HG03469 (cell line): ENCODE measurements around the gene PEX7.
"Not testable (repeated sequence)": the region's sequence is repeated elsewhere in the genome, so short reads cannot be mapped to it uniquely, and the experiment has no call there.

Experiments used
- ATAC-seq: cut with Tn5 transposase; IDR thresholded peaks from one replicate; pipeline ENCODE4 v1.9.1; 2021; ENCODE audit warnings: mild to moderate bottlenecking, moderate library complexity, moderate number of reproducible peaks; ENCODE audit not compliant: unreplicated experiment

Gene PEX7

DNA sequence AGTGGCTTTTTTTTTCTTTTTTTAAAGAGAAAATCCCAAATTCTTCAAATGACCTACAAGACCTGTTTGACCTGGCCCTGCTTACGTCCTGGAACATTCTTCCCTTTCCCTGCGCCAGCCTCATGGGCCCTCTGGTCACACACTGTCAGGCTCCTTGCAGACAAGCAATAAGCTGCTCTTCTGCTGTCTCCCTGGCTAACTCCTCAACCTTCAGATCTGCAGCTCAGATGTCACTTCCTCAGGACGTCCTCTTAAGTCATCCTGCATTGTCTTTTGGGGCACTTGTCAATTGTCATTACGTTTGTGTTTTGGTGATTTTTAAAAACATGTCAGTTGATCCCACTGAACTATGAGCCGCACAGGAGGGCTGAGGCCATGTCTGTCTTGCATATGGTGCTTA lies 70.8 kb downstream of the PEX7 start:
- ATAC-seq: no peak

DNA sequence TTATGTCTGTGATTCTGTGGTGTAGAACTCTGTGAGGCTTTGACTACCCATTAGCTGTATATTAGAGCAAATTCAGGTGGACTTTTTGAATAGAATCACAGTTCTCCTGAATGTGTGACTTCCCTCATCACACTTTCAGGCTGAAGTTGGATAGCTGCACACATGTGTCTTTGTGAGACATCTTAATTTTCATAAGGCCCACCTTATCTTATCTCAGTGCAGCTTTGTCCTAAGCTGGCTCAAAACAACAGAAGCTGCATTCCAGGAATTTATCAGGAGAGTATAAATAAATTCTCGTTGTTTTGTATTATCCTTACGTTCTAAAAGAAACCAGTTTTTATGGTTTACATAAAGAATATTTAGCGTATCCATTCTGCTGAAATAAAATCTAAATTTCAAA lies 73.5 kb downstream of the PEX7 start:
- ATAC-seq: no peak

DNA sequence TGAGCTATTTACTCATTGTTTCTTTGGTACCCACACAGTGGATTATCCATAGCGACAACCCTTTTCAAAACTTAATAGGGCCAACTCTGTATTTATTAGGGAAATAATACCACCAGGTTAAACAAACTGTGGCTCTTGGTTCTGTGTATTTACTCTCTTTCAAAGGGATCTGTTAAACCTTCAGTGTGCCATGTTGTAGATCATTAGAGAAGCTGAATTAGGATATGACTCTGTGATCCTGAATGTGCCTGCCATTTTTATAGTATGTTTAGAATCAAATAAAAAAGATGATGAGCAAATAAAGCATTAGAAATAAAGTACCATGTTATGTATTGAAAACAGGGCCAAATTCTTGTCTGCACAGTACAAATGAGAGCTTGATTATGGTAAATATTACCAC lies 74.7 kb downstream of the PEX7 start:
- ATAC-seq: no peak

DNA sequence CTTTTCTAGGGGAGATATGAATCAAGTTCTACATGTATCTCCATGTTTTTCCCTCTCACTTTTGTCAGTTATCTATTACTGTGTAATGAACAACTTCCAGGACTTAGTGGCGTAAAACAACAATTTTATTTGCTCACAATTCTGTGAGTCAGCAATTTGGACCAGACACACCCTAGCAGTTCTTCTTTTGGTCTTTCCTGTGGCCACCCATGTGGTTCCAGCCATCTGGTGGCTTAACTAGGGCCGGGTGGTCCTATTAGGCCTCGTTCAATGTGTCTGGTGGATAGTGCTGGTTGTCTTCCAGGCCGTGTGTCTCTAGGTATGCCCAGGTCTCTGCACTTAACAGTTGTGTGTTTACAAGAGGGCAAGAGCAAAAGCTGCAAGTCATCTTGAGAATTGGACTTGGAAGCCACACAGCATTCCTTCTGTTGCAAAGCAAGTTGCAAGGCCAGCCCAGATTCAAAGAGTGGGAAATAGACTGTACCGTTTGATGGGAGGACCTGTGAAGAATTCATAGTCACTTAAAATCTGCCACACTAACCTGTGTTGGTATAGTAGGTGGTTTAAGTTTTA lies 78.9 kb downstream of the PEX7 start:
- no peak for ATAC-seq

DNA sequence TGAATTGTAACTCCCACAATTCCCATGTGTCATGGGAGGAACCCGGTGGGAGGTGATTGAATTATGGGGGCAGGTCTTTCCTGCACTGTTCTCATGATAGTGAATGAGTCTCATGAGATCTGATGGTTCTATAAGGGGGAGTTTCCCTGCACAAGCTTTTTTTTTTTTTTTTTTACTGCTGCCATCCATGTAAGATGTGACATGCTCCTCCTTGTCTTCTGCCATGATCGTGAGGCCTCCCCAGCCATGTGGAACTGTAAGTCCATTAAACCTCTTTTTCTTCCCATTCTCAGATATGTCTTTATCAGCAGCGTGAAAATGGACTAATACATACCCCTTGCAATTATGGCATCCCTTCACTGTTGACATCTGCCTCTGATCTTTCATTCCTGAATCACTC lies 82.1 kb downstream of the PEX7 start:
- not testable (repeated sequence) for ATAC-seq

DNA sequence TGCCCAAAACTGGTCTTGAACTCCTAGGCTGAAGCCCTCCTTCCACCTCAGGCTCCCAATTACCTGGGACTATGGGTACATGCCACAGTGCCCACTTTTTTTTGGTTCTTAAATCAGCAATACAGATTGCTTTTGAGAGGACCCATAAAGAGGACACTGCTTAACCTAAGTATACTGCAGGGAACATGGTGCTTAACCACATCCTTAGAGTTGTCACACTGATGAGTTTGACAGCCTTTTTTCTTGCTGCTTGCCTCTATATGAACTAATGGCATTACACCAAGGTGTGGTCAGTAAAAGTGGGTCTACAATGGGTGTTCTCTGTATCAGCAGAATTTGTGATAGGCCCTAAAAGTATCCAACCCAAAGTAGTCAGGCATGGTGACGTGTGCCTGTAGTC lies 92.6 kb downstream of the PEX7 start:
- no peak for ATAC-seq

DNA sequence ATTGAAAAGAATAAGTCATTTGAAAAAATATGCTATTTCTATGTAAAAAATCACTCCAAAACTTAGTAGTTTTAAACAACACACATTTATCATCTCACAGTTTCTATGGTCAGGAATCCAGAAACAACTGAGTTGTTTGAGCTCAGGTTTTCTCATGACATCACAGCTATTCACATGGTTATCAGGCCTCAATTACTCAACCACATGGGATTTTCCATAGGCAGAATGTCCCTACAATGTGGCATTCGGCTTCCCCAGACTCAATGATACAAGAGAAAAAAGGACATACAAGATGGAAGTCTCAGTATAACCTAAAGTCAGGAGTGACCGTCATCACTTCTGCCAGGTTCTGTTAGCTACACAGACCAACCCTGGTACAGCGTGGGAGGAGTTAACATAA lies 96.3 kb downstream of the PEX7 start:
- no peak for ATAC-seq

DNA sequence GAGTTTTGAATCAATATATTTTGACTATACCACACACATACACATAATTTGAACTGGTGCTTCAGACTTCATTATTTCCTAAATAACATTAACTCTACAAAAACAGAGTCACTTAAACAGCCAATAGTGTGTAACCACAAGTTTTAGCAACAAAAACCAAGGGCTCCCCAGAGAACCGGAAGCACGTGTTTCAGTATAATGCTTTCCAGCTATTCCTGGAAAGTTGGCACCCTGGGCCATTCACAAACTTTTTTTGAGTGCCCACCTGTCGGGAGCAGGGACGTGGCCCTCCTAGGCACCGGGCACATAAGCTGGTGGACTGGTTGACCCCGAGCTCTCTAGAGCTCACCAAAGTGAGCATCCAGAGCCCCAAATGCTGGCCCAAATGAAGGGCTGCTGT lies 97.8 kb downstream of the PEX7 start:
- no peak for ATAC-seq

DNA sequence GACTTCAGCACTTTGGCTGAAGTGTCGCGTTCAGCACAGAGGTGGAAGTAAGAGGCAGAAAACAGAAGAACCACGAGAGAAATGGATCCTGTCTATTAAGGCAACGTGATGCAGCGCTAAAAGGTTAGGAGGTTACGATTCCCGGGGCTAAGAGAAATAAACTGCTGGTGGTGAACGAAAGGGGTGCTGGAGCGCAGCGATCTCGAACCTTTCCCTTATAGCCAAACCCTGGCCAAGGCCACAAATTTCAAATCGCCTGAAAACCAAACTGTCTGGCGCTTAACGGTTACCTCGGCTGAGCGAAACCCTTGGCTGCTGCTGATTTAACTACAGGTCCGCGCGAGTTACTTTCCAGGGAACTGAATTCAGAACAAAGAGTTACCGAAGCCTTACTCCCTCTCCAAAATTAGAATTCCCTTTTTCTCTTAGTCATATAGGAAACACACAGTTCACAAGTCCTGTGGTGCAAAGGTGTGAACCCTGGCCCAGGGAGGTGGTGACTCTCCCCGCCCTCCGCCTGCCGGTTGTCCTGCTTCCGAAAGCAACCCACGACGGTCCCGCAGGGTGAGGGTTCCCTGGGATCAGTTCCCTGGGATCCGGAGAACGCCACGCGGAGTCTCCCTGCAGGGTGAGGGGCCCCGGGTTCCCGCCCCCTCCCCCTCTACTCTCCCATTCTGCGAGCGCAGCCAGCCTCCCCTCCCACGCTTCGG lies 98.4 kb downstream of the PEX7 start:
- ATAC-seq: no peak

DNA sequence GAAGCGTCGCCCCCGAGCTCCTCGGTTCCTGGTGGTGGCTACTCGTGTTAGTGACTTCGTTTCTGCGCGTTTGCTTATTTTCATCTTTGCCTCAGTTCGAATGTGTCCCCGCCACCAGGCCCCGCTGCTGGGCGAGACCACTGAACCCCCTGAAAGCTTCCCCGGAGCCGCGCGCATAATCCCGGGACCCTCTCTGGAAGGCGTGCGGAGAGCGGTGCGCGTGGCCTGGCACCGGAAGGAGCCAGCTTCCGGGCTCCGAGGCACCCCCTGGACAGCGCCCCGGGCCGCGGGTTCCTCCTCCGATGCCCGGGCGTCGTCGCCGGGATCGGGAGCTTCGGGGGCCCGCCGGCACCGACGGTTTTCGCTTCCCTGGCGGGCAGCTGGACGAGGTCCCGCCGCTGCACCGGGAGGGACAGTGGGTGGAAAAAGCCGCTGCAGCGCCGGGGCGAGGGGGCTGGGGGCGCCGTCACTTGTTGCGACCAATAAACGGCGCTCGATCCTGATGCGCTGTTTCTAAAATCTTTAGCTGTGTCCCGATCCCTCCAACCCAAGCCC lies 99.1 kb downstream of the PEX7 start:
- ATAC-seq: no peak

DNA sequence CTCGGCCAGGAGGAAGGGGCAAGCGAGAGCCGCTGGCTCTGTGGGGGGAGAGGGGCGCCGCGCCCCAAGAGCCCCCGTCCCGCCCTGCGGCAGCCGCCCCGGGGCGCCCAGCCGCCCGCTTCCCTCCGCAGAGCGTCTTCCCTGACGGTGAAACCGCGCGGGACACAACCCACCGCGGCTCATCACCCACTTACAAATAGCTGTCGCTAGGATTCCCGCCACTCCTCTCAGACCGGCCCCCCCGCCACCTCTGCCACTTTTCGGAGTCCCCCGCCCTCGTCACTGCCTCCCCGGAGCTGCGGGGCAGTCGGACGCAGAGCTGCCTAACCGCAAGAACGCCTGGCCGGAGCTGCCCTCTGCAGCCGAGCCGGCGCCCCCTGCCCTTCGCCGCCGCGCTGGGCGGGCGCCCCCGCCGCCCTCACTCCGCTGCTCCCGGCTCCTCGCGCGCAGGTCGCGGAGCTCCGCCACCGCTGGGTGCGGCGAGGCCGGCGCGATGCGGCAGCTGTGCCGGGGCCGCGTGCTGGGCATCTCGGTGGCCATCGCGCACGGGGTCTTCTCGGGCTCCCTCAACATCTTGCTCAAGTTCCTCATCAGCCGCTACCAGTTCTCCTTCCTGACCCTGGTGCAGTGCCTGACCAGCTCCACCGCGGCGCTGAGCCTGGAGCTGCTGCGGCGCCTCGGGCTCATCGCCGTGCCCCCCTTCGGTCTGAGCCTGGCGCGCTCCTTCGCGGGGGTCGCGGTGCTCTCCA lies 99.7 kb downstream of the PEX7 start, which contains the start of gene SLC35D3:
SLC35D3 (plus strand) TSS at position 366 of the 749 bp plus-strand sequence; CDS start at position 494, 128 bp downstream.
- ATAC-seq: no peak

DNA sequence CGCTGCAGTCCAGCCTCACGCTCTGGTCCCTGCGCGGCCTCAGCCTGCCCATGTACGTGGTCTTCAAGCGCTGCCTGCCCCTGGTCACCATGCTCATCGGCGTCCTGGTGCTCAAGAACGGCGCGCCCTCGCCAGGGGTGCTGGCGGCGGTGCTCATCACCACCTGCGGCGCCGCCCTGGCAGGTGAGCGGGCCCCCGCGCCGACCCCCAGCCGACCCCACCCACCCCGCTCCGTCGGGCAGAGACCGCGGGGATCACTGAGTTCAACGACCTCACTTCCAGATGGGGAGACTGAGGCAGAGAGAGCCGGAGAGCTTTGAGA lies 100.3 kb downstream of the PEX7 start:
- no peak for ATAC-seq

DNA sequence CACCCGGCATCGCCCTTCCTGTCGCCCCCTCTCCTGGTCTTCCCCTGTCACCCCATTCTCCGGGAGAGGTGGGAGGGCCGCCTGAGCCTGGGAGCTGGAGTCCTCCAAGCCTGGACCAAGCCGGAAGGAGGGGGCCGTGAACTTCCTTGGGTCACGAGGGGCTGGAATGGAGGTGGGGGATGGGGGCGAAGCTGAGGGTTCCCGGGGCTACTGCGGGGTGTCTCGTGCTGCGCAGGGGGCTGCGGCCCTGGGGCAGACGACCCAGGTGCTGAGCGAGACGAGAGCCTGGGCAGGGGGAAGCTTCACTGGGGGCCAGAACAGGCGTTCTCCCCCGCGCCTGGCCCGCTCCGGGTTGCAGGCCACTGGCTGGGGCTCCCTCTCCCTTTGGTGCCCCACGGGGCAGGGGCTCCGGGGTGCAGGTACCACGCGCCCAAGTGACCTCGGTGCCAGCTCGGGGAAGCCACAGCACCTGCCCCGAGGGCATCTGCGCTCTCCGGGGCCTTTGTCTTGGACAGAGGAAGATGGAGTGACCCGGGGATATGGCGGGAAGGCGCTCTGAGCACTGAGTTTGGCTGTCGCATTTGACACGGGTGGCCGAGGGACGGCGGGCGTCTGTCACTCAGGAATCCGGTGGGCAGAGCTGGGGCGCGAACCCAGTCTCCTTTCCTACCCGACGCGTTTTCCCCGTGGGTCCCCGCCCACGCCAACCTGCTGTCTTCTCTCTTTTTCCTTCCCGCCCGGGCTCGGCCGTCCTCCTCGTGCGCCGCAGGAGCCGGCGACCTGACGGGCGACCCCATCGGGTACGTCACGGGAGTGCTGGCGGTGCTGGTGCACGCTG lies 100.9 kb downstream of the PEX7 start:
- no peak for ATAC-seq

DNA sequence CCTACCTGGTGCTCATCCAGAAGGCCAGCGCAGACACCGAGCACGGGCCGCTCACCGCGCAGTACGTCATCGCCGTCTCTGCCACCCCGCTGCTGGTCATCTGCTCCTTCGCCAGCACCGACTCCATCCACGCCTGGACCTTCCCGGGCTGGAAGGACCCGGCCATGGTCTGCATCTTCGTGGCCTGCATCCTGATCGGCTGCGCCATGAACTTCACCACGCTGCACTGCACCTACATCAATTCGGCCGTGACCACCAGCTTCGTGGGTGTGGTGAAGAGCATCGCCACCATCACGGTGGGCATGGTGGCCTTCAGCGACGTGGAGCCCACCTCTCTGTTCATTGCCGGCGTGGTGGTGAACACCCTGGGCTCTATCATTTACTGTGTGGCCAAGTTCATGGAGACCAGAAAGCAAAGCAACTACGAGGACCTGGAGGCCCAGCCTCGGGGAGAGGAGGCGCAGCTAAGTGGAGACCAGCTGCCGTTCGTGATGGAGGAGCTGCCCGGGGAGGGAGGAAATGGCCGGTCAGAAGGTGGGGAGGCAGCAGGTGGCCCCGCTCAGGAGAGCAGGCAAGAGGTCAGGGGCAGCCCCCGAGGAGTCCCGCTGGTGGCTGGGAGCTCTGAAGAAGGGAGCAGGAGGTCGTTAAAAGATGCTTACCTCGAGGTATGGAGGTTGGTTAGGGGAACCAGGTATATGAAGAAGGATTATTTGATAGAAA lies 101.7 kb downstream of the PEX7 start:
- no peak for ATAC-seq

DNA sequence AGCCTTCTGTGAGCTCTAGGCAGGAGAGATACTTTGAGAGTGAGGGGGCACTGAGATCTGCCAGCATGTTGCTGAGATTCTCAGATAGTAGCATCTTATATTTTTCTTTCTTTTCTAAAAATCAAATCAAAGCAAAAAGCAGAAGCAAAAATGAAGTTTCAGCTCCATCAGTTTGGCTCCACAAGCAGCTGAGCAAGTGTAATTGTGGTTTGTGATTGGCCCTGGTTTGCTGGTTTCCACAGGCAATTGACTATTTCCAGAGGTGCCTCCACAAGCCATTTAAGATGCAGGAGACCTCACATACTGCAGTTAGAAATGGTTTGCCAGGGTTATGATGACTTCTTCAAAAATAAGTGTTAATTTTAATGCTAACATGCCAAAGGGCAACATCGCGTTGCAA lies 104.0 kb downstream of the PEX7 start:
- ATAC-seq: no peak

DNA sequence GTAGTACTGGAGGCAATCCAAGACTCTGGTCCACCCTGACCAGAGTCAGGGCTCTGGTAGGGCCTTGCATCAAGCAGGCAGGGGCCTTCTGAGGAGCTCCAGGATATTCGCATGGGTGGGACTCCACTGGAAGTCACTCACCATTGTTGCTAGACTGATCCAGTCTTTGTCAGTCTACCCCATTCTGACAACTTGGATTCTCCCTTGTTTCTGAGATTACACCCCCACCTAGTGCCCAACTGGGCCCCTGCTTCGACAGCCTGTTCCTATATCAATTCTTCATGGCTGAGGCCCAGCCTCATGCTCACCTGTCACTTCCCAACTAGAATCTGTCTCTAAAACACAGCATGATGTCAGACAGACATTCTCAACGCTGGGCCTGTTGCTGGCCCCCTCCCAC lies 104.9 kb downstream of the PEX7 start:
- no peak for ATAC-seq

DNA sequence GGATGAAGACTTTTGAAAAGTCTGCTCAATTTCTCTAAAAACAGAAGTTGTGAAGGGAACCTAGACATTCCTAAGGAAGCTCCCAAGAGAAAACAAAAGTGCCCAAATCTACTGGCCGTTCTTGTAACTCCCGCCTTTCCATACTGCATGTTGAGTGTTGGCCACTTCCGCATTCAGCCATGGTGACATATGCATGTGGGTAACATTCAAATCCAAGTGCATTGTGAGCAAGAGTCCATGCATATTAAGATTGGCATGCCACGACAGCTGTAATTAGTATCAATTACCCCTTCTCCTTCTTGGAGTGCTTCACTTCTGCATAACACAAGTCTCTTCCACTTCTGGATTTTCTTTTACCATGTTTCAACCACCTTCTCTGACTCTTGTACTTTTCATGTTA lies 108.1 kb downstream of the PEX7 start:
- no peak for ATAC-seq

DNA sequence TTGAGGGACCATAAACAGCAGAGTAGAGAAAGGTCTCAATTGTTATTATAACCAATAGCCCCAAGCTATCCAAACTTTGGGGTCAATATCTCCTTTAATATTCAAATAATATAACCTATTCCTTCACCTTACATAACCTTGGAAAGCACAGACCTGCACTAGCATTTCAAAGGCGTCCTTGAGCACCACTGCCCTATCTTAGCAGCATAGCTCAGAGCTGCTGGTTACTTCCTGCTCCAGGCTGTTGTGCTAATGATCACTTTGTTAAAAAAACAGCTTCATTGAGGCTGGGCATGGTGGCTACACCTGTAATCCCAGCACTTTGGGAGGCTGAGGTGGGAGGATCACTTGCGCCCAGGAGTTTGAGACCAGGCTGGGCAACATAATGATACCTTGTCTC lies 110.2 kb downstream of the PEX7 start:
- ATAC-seq: no peak

DNA sequence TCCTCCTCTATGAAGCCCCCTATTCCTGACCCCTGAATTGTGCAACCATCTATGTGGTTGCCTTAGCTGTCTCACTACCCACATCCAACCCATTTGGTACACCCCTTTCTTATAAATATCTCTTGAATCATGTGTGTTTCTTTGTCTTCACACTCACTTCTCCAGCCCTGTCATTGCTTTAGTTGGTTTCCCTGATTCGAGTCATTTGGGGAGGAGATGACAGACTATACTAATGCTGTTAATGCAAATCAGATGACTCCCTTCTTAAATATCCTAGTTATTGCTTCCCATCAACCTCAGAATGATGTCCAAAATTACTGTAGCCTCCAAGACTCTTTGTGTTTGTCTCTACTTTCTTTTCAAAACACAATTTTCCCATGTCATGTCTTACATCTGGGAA lies 122.7 kb downstream of the PEX7 start:
- no peak for ATAC-seq

DNA sequence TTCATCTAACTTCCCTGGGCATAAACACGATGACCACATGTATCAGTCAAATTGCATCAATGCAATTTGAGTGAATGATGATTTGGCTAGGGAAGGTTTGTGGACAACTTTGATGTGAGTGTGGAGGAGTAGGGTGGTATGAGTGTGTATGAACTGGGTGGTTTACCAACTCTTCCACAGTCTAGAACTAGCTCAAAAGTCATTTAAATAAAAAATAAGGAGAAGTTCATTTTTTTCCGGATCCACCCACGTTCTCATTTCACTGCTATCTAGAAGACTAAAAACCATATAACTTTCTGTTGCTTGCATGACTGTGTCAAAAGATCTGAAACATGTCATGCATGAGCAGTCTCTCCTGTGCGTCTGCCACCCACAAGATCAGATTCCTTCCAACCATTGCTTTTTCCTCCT lies 123.3 kb downstream of the PEX7 start:
- no peak for ATAC-seq
